ENCODE measurements around the gene GTF3C6.

GRCh38 chr6:110971468-110971867, 13.0 kb downstream of the GTF3C6 start:
- no peak for TF ChIP-seq POLR2A (IDR thresholded peaks at IDR 0.05)
- no peak for TF ChIP-seq CTCF (IDR thresholded peaks at IDR 0.05)
